A673 (cell line): ENCODE measurements around the gene PCBP4. TPM values are rescaled to one million over a fixed set of nuclear protein-coding genes. Genes with fewer than 3 reads are reported as not detected.
"Not testable (repeated sequence)": the region's sequence is repeated elsewhere in the genome, so short reads cannot be mapped to it uniquely, and the experiment has no call there.

Experiments
- BruUV-seq: library from RNA; stranded (reverse); fragments of 400-500 nt; replicated peaks from 2 replicates; lab custom pipeline; 2021; lab: Mats Ljungman, UMichigan
- CTCF ChIA-PET: fragments of 300-600 bp; sonication (Branson Sonifier 250); formaldehyde crosslinking; loops from one replicate; lab custom pipeline; 2022; ENCODE audit warnings: antibody characterized with exemption; lab: Charles Lee
- POLR2A ChIA-PET: fragments of 300-600 bp; sonication (Branson Sonifier 250); formaldehyde crosslinking; loops from one replicate; lab custom pipeline; 2022; ENCODE audit warnings: antibody characterized with exemption; ENCODE audit not compliant: low non-redundant PET; lab: Charles Lee
- DNase-seq: peaks from one replicate; pipeline ENCODE4 v3.0.0-alpha.2; 2015; ENCODE audit warnings: low spot score
- H3K27ac ChIP-seq: fragments of 200-600 bp; sonication (generic); 2 replicates; pipeline ENCODE4 v1.5.1; 2016; ENCODE audit warnings: mixed run types, low read depth, mild to moderate bottlenecking, mixed read lengths, antibody characterized with exemption, low read length; ENCODE audit not compliant: poor library complexity, severe bottlenecking
- H3K27me3 ChIP-seq: fragments of 200-600 bp; sonication (generic); replicated peaks from 2 replicates; pipeline ENCODE4 v1.6.1; 2017; ENCODE audit warnings: mixed run types, low read depth, mild to moderate bottlenecking, mixed read lengths, antibody characterized with exemption, low read length; ENCODE audit not compliant: insufficient read depth, poor library complexity
- H3K36me3 ChIP-seq: fragments of 200-600 bp; sonication (generic); 2 replicates; pipeline ENCODE4 v1.6.1; 2016; ENCODE audit warnings: mixed run types, mild to moderate bottlenecking, mixed read lengths, antibody characterized with exemption, low read length; ENCODE audit not compliant: insufficient read depth, poor library complexity, severe bottlenecking
- H3K4me1 ChIP-seq: fragments of 200-600 bp; sonication (generic); 2 replicates; pipeline ENCODE4 v1.6.1; 2017; ENCODE audit warnings: mixed run types, mild to moderate bottlenecking, mixed read lengths, antibody characterized with exemption, low read length; ENCODE audit not compliant: insufficient read depth, poor library complexity, severe bottlenecking
- H3K4me3 ChIP-seq: fragments of 200-600 bp; sonication (generic); 2 replicates; pipeline ENCODE4 v1.5.1; 2016; ENCODE audit warnings: low read depth, mixed run types, mild to moderate bottlenecking, mixed read lengths, low read length; ENCODE audit not compliant: poor library complexity, severe bottlenecking
- H3K9me3 ChIP-seq: fragments of 200-600 bp; sonication (generic); 2 replicates; pipeline ENCODE4 v1.6.1; 2016; ENCODE audit warnings: mixed run types, low read depth, mild to moderate bottlenecking, mixed read lengths, antibody characterized with exemption, low read length; ENCODE audit not compliant: poor library complexity, severe bottlenecking
- CTCF ChIP-seq: fragments of 300-800, 200-600 bp; sonication (generic); conservative IDR thresholded peaks from 2 replicates; pipeline ENCODE4 v1.5.1; 2017; ENCODE audit warnings: low read depth, mild to moderate bottlenecking, antibody characterized with exemption, low read length, moderate library complexity, mixed read lengths
- EZH2 ChIP-seq: fragments of 200-600 bp; sonication (generic); IDR thresholded peaks from 2 replicates; pipeline ENCODE4 v1.6.1; 2017; ENCODE audit warnings: borderline replicate concordance, low read depth, mild to moderate bottlenecking, mixed read lengths, antibody characterized with exemption, low read length; ENCODE audit not compliant: poor library complexity, severe bottlenecking
- intact Hi-C: fragments of 100-400 bp; cut with micrococcal nuclease; formaldehyde crosslinking; loops from one replicate; pipeline ENCODE4 v1.10.0; 2022; ENCODE audit not compliant: unreplicated experiment
- total RNA-seq: library from RNA; stranded (reverse); gene quantifications from 2 replicates; pipeline ENCODE4 v1.2.3, GENCODE V29; 2021

Gene PCBP4
- total RNA-seq, 1 experiment from 2014 or later: 5.3 TPM

GRCh38 chr3:51930439-51930838 is 36.8 kb downstream of the PCBP4 start:
- Histone ChIP-seq H3K4me1 (no peaks in the 10 kb centered on the region), H3K36me3 (no peaks in the 10 kb centered on the region), H3K27ac (no peak overlapping the region), H3K27me3 (no peaks in the 10 kb centered on the region), H3K4me3 (no peak overlapping the region), H3K9me3 (no peaks in the 10 kb centered on the region)
- no peak for DNase-seq
- TF ChIP-seq CTCF (no peak), EZH2 (no peak)
- no TSS peak for BruUV-seq
- intact Hi-C loops: no loop called here
- ChIA-PET POLR2A (no interaction called here), CTCF (no interaction called here)

GRCh38 chr3:51929420-51930003 is 37.7 kb downstream of the PCBP4 start:
- Histone ChIP-seq H3K4me1 (no peaks in the 10 kb centered on the region), H3K36me3 (no peaks in the 10 kb centered on the region), H3K27me3 (no peaks in the 10 kb centered on the region), H3K4me3 (no peak overlapping the region), H3K27ac (no peak overlapping the region), H3K9me3 (no peaks in the 10 kb centered on the region)
- intact Hi-C loops: no loop called here
- ChIA-PET POLR2A (no interaction called here), CTCF (no interaction called here)
- BruUV-seq: no TSS peak
- TF ChIP-seq EZH2 (no peak), CTCF (no peak)
- no peak for DNase-seq

GRCh38 chr3:51928981-51929380 is 38.3 kb downstream of the PCBP4 start:
- H3K27ac ChIP-seq, H3K4me1 ChIP-seq, POLR2A ChIA-PET, H3K36me3 ChIP-seq, CTCF ChIA-PET, H3K4me3 ChIP-seq, DNase-seq, BruUV-seq, intact Hi-C loops, H3K9me3 ChIP-seq, H3K27me3 ChIP-seq: not testable (repeated sequence)

- ChIA-PET CTCF (no interaction called here), POLR2A (no interaction called here)
- no peak overlapping the region for H3K4me3 ChIP-seq
- H3K27ac ChIP-seq: no peak overlapping the region
- no TSS peak for BruUV-seq
- H3K36me3 ChIP-seq: no peaks in the 10 kb centered on the region
- no peaks in the 10 kb centered on the region for H3K4me1 ChIP-seq
- no peaks in the 10 kb centered on the region for H3K9me3 ChIP-seq
- no peaks in the 10 kb centered on the region for H3K27me3 ChIP-seq
- no peak for TF ChIP-seq EZH2
- no peak for TF ChIP-seq CTCF
- intact Hi-C loops: no loop called here
- no peak for DNase-seq
Observed at GRCh38 chr3:51928438-51928837, 38.8 kb downstream of the PCBP4 start.
